ENCODE measurements around the gene FBXW9. TPM values are rescaled to one million over a fixed set of nuclear protein-coding genes. Genes with fewer than 3 reads are reported as not detected.
A peak's percentile ranks its signal among the peaks of the same experiment; 100 is the strongest.

The FBXW9 gene
- total and polyA plus RNA-seq, 2 of the 8 experiments (the other 6 are each of a cell fraction or from before 2014, with no cell fraction given), result 10.8 to 30.1 TPM

GRCh38 chr19:12648088-12648487, 48.3 kb downstream of the FBXW9 start:
- Histone ChIP-seq H2AK5ac (ENCODE audit: low read depth, low read length) (no peak overlapping the region), H3K79me1 (ENCODE audit: low read depth, low read length) (no peaks in the 10 kb centered on the region), H3K56ac (replicated peaks; ENCODE audit: insufficient read length, low read depth, low read length) (no peak overlapping the region), H3K27ac (ENCODE audit: low read depth, low read length) (no peak overlapping the region), H3K9ac (replicated peaks in 1 of 4; ENCODE audit: extremely low read depth in 1 of 4, low read depth in 3 of 4, low read length in 3 of 4) (no peak overlapping the region), H4K20me1 (replicated peaks in 1 of 2; ENCODE audit: control insufficient read depth in 1 of 2, insufficient read depth in 2 of 2, low read length in 2 of 2) (no peaks in the 10 kb centered on the region), H3K18ac (ENCODE audit: extremely low read depth, low read length) (no peak overlapping the region), H4K5ac (ENCODE audit: insufficient read length, low read depth, low read length) (no peak overlapping the region), H3K4ac (replicated peaks; ENCODE audit: insufficient read length, low read depth, low read length) (no peak overlapping the region), H2BK120ac (replicated peaks; ENCODE audit: low read depth, low read length) (no peak overlapping the region), H3K79me2 (ENCODE audit: control insufficient read depth in 1 of 2, insufficient read depth in 2 of 2, low read length in 2 of 2) (no peaks in the 10 kb centered on the region), H3K23ac (ENCODE audit: insufficient read length) (no peak overlapping the region), H2BK12ac (ENCODE audit: low read depth, low read length) (no peak overlapping the region), H2AFZ (ENCODE audit: low read length) (no peak overlapping the region), H3K4me3 (ENCODE audit: extremely low read depth in 1 of 4, insufficient read depth in 2 of 4, low read depth in 3 of 4, low read length in 4 of 4) (peak overlapping the region in 1 of 4 experiments; percentile 40; a peak in 2 of 8 replicates), H4K8ac (ENCODE audit: extremely low read depth, insufficient read depth, low read length) (peak overlapping the region; percentile 11; the same call in 1 of the 2 replicates), H2BK5ac (ENCODE audit: low read depth, low read length) (no peak overlapping the region), H3K4me2 (ENCODE audit: insufficient read depth in 1 of 2, low read depth in 2 of 2, low read length in 2 of 2) (0 out of 4 replicates have a peak overlapping the region, but pooled peaks of 1 of the 2 experiments have one; percentile 15), H2BK15ac (ENCODE audit: low read length) (no peak overlapping the region), H3K14ac (ENCODE audit: insufficient read length) (no peak overlapping the region), H3K27me3 (replicated peaks in 1 of 4; ENCODE audit: control insufficient read depth in 3 of 4, extremely low read depth in 1 of 4, insufficient read depth in 3 of 4, low read length in 3 of 4) (no peaks in the 10 kb centered on the region), H3K36me3 (ENCODE audit: control insufficient read depth in 2 of 4, insufficient read depth in 4 of 4, low read length in 3 of 4) (peaks cover 0 to 4% (median 0%) of the 10 kb centered on the region in 4 experiments; a peak in 2 of 8 replicates), H2BK20ac (ENCODE audit: low read length) (no peak overlapping the region), H3K9me3 (ENCODE audit: insufficient read depth in 2 of 2, low read depth in 1 of 2, low read length in 1 of 2) (peaks cover 0 to 4% of the 10 kb centered on the region in 2 experiments; a peak in 1 of 4 replicates), H3K4me1 (replicated peaks in 1 of 4; ENCODE audit: control insufficient read depth in 3 of 4, insufficient read depth in 4 of 4, low read length in 3 of 4) (no peaks in the 10 kb centered on the region), H3K23me2 (ENCODE audit: low read depth, low read length) (no peaks in the 10 kb centered on the region), H4K91ac (replicated peaks; ENCODE audit: insufficient read length, low read length) (no peak overlapping the region)
- DNase-seq (ENCODE audit: low read depth in 1 of 2, low spot score in 2 of 2) (no peak), FAIRE-seq (no peak)
- CTCF ChIA-PET (ENCODE audit: partially characterized antibody), result interaction anchor here (1.0 to 1.6 kb wide), 3 partner anchors 15 to 95 kb away, joined by 3 to 8 read pairs (median 4); no protein-coding TSS in a partner anchor
- peak in 1 of 2 experiments; percentile 41; a peak in 1 of 4 replicates for TF ChIP-seq RAD21 (IDR thresholded peaks at IDR 0.05 in 1 of 2, conservative IDR thresholded peaks at IDR 0.05 in 1 of 2; ENCODE audit: low read depth in 2 of 2, low read length in 2 of 2)
- TF ChIP-seq GTF2F1 (IDR thresholded peaks at IDR 0.05; ENCODE audit: borderline replicate concordance, low read depth, low read length), result no peak
- no peak for TF ChIP-seq NANOG (IDR thresholded peaks at IDR 0.05; ENCODE audit: insufficient read depth, low read depth, low read length, poor library complexity, severe bottlenecking)
- TF ChIP-seq MAFK (IDR thresholded peaks at IDR 0.05; ENCODE audit: low read depth, low read length), result no peak
- TF ChIP-seq CBX5 (IDR thresholded peaks at IDR 0.05; ENCODE audit: low read depth, low read length), result no peak
- TF ChIP-seq ASH2L (IDR thresholded peaks at IDR 0.05; ENCODE audit: low read length), result no peak
- TF ChIP-seq ZNF274 (IDR thresholded peaks at IDR 0.05; ENCODE audit: borderline replicate concordance, extremely low read depth, low read length), result no peak
- no peak for TF ChIP-seq RFX5 (IDR thresholded peaks at IDR 0.05; ENCODE audit: borderline replicate concordance, low read depth, low read length)
- TF ChIP-seq, protein P1, sequence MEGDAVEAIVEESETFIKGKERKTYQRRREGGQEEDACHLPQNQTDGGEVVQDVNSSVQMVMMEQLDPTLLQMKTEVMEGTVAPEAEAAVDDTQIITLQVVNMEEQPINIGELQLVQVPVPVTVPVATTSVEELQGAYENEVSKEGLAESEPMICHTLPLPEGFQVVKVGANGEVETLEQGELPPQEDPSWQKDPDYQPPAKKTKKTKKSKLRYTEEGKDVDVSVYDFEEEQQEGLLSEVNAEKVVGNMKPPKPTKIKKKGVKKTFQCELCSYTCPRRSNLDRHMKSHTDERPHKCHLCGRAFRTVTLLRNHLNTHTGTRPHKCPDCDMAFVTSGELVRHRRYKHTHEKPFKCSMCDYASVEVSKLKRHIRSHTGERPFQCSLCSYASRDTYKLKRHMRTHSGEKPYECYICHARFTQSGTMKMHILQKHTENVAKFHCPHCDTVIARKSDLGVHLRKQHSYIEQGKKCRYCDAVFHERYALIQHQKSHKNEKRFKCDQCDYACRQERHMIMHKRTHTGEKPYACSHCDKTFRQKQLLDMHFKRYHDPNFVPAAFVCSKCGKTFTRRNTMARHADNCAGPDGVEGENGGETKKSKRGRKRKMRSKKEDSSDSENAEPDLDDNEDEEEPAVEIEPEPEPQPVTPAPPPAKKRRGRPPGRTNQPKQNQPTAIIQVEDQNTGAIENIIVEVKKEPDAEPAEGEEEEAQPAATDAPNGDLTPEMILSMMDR (IDR thresholded peaks at IDR 0.05; ENCODE audit: control extremely low read depth in 1 of 3, insufficient read depth in 1 of 3, low read depth in 1 of 3, low read length in 3 of 3), result peak; percentile 48 to 64 (median 54)
- POLR2A ChIA-PET (ENCODE audit: partially characterized antibody), result interaction anchor here (0.8 to 2.5 kb wide), 2 partner anchors 28 to 33 kb away, joined by 3 to 9 read pairs; partner anchors contain the start of gene DHPS
- 66% methylated on average over 21 of the region's 29 CpGs; no CpG with 5 or more reads in 1 of the 2 experiments for WGBS, 2 experiments (ENCODE audit: extremely low coverage in 1 of 2, insufficient coverage in 1 of 2, insufficient read length in 1 of 2, insufficient replicate concordance in 2 of 2, low coverage in 1 of 2, low lambda C conversion rate in 2 of 2, missing lambda C conversion rate in 1 of 2)

All from H1 (cell line).